ENCODE measurements around the gene DMP1.
"Not testable (repeated sequence)": the region's sequence is repeated elsewhere in the genome, so short reads cannot be mapped to it uniquely, and the experiment has no call there.

The DMP1 gene

GRCh38 chr4:87688316-87688715 is 38.2 kb downstream of the DMP1 start:
- Histone ChIP-seq H3K9ac (ENCODE audit: low read length) (no peak overlapping the region), H3K27me3 (ENCODE audit: control insufficient read depth, insufficient read depth, low read length) (no peaks in the 10 kb centered on the region), H3K27ac (ENCODE audit: low read length) (no peak overlapping the region), H3K9me3 (ENCODE audit: control insufficient read depth, low read depth, low read length) (peaks cover 4% of the 10 kb centered on the region), H3K4me3 (ENCODE audit: low read length) (no peak overlapping the region), H3K36me3 (ENCODE audit: control insufficient read depth, low read depth, low read length) (no peaks in the 10 kb centered on the region), H3K4me1 (ENCODE audit: control insufficient read depth, low read depth, low read length) (no peaks in the 10 kb centered on the region)

GRCh38 chr4:87690947-87691346 is 40.9 kb downstream of the DMP1 start:
- H3K9me3 ChIP-seq (ENCODE audit: control insufficient read depth, low read depth, low read length), result not testable (repeated sequence)

GRCh38 chr4:87692060-87692459 is 42.0 kb downstream of the DMP1 start:
- not testable (repeated sequence) for H3K27me3 ChIP-seq (ENCODE audit: control insufficient read depth, insufficient read depth, low read length); H3K9ac ChIP-seq (ENCODE audit: low read length); H3K4me3 ChIP-seq (ENCODE audit: low read length); H3K27ac ChIP-seq (ENCODE audit: low read length); H3K36me3 ChIP-seq (ENCODE audit: control insufficient read depth, low read depth, low read length); H3K4me1 ChIP-seq (ENCODE audit: control insufficient read depth, low read depth, low read length)
- peaks cover 13% of the 10 kb centered on the region for H3K9me3 ChIP-seq (ENCODE audit: control insufficient read depth, low read depth, low read length)

More at GRCh38 chr4:87690947-87691346, 40.9 kb downstream of the DMP1 start:
- not testable (repeated sequence) for H3K27me3 ChIP-seq (ENCODE audit: control insufficient read depth, insufficient read depth, low read length); H3K4me3 ChIP-seq (ENCODE audit: low read length); H3K27ac ChIP-seq (ENCODE audit: low read length); H3K9ac ChIP-seq (ENCODE audit: low read length); H3K36me3 ChIP-seq (ENCODE audit: control insufficient read depth, low read depth, low read length); H3K4me1 ChIP-seq (ENCODE audit: control insufficient read depth, low read depth, low read length)

- Histone ChIP-seq H3K36me3 (ENCODE audit: control insufficient read depth, low read depth, low read length) (no peaks in the 10 kb centered on the region), H3K9ac (ENCODE audit: low read length) (no peak overlapping the region), H3K27me3 (ENCODE audit: control insufficient read depth, insufficient read depth, low read length) (no peaks in the 10 kb centered on the region), H3K4me1 (ENCODE audit: control insufficient read depth, low read depth, low read length) (no peaks in the 10 kb centered on the region), H3K4me3 (ENCODE audit: low read length) (no peak overlapping the region), H3K9me3 (ENCODE audit: control insufficient read depth, low read depth, low read length) (peaks cover 13% of the 10 kb centered on the region), H3K27ac (ENCODE audit: low read length) (no peak overlapping the region)
These were observed 47.2 kb downstream of the DMP1 start for GRCh38 chr4:87697272-87697671.

- Histone ChIP-seq H3K9me3 (ENCODE audit: control insufficient read depth, low read depth, low read length) (peaks cover 13% of the 10 kb centered on the region), H3K4me3 (ENCODE audit: low read length) (no peak overlapping the region)
These were observed 47.9 kb downstream of the DMP1 start for GRCh38 chr4:87697945-87698344.

GRCh38 chr4:87698394-87698793 is 48.3 kb downstream of the DMP1 start:
- Histone ChIP-seq H3K36me3 (ENCODE audit: control insufficient read depth, low read depth, low read length) (no peaks in the 10 kb centered on the region), H3K9me3 (ENCODE audit: control insufficient read depth, low read depth, low read length) (peaks cover 13% of the 10 kb centered on the region), H3K4me3 (ENCODE audit: low read length) (no peak overlapping the region), H3K27ac (ENCODE audit: low read length) (no peak overlapping the region), H3K9ac (ENCODE audit: low read length) (no peak overlapping the region), H3K4me1 (ENCODE audit: control insufficient read depth, low read depth, low read length) (peaks cover 7% of the 10 kb centered on the region), H3K27me3 (ENCODE audit: control insufficient read depth, insufficient read depth, low read length) (no peaks in the 10 kb centered on the region)

More at GRCh38 chr4:87697945-87698344, 47.9 kb downstream of the DMP1 start:
- Histone ChIP-seq H3K27ac (ENCODE audit: low read length) (no peak overlapping the region), H3K36me3 (ENCODE audit: control insufficient read depth, low read depth, low read length) (no peaks in the 10 kb centered on the region), H3K27me3 (ENCODE audit: control insufficient read depth, insufficient read depth, low read length) (no peaks in the 10 kb centered on the region), H3K4me1 (ENCODE audit: control insufficient read depth, low read depth, low read length) (peaks cover 5% of the 10 kb centered on the region), H3K9ac (ENCODE audit: low read length) (no peak overlapping the region)

GRCh38 chr4:87704001-87704400 is 53.9 kb downstream of the DMP1 start:
- Histone ChIP-seq H3K9me3 (ENCODE audit: control insufficient read depth, low read depth, low read length) (no peaks in the 10 kb centered on the region), H3K9ac (ENCODE audit: low read length) (no peak overlapping the region), H3K27me3 (ENCODE audit: control insufficient read depth, insufficient read depth, low read length) (no peaks in the 10 kb centered on the region), H3K36me3 (ENCODE audit: control insufficient read depth, low read depth, low read length) (no peaks in the 10 kb centered on the region), H3K27ac (ENCODE audit: low read length) (no peak overlapping the region), H3K4me1 (ENCODE audit: control insufficient read depth, low read depth, low read length) (peaks cover 12% of the 10 kb centered on the region), H3K4me3 (ENCODE audit: low read length) (no peak overlapping the region)

- Histone ChIP-seq H3K9me3 (ENCODE audit: control insufficient read depth, low read depth, low read length) (no peaks in the 10 kb centered on the region), H3K27ac (ENCODE audit: low read length) (no peak overlapping the region), H3K4me1 (ENCODE audit: control insufficient read depth, low read depth, low read length) (peaks cover 12% of the 10 kb centered on the region), H3K36me3 (ENCODE audit: control insufficient read depth, low read depth, low read length) (no peaks in the 10 kb centered on the region), H3K9ac (ENCODE audit: low read length) (no peak overlapping the region), H3K4me3 (ENCODE audit: low read length) (no peak overlapping the region), H3K27me3 (ENCODE audit: control insufficient read depth, insufficient read depth, low read length) (no peaks in the 10 kb centered on the region)
These were observed 57.3 kb downstream of the DMP1 start for GRCh38 chr4:87707279-87707918.

Measured in iPS-18a (cell line).